Tibial artery (tissue), 4 donors: ENCODE results near the gene ARHGAP23.

ENCODE experiments used
- DNase-seq, 2 donors: peaks; one replicate each; pipeline ENCODE4 v3.0.0-alpha.2; 2019
- H3K27ac ChIP-seq, 2 donors: fragments of 200-600 bp; sonication (generic) in 1 of 2; 1 replicate in 1 of 2; 2 replicates in 1 of 2; pipeline ENCODE4 v1.5.1; 2018 to 2019; ENCODE audit warnings: mild to moderate bottlenecking in 1 of 2
- H3K27me3 ChIP-seq, 2 donors: fragments of 200-600 bp; sonication (generic) in 1 of 2; one replicate each; pipeline versions ENCODE4 v1.5.1 to v1.6.0; 2016 to 2019
- H3K36me3 ChIP-seq, 3 donors: fragments of 200-600 bp; sonication (generic) in 2 of 3; one replicate each; pipeline ENCODE4 v1.5.1; 2016 to 2019; ENCODE audit warnings: mild to moderate bottlenecking in 2 of 3
- H3K4me1 ChIP-seq, 4 donors: fragments of 200-600 bp; sonication (generic) in 2 of 4; 1 replicate in 3 of 4; 2 replicates in 1 of 4; pipeline ENCODE4 v1.5.1; 2016 to 2019
- H3K4me3 ChIP-seq, 2 donors: fragments of 200-600 bp; sonication (generic) in 1 of 2; 1 replicate in 1 of 2; 2 replicates in 1 of 2; pipeline ENCODE4 v1.5.1; 2018 to 2019; ENCODE audit warnings: mild to moderate bottlenecking in 2 of 2
- H3K9me3 ChIP-seq, 3 donors: fragments of 200-600 bp; sonication (generic) in 1 of 3; one replicate each; pipeline ENCODE4 v1.5.1; 2016 to 2019
- intact Hi-C: fragments of 100-400 bp; cut with DNase I; formaldehyde crosslinking; loops from one replicate; pipeline ENCODE4 v1.15.0; 2023; ENCODE audit warnings: low total_unique reads
- TF ChIP-seq, protein P1 (sequence below), 2 experiments: fragments of 200-600 bp in 1 of 2; fragments of 450-650 bp in 1 of 2; IDR thresholded peaks; one replicate each; pipeline ENCODE4 v1.5.1; 2017 to 2019; ENCODE audit warnings: antibody characterized with exemption in 2 of 2, mild to moderate bottlenecking in 1 of 2, moderate library complexity in 1 of 2

The ARHGAP23 gene, protein sequence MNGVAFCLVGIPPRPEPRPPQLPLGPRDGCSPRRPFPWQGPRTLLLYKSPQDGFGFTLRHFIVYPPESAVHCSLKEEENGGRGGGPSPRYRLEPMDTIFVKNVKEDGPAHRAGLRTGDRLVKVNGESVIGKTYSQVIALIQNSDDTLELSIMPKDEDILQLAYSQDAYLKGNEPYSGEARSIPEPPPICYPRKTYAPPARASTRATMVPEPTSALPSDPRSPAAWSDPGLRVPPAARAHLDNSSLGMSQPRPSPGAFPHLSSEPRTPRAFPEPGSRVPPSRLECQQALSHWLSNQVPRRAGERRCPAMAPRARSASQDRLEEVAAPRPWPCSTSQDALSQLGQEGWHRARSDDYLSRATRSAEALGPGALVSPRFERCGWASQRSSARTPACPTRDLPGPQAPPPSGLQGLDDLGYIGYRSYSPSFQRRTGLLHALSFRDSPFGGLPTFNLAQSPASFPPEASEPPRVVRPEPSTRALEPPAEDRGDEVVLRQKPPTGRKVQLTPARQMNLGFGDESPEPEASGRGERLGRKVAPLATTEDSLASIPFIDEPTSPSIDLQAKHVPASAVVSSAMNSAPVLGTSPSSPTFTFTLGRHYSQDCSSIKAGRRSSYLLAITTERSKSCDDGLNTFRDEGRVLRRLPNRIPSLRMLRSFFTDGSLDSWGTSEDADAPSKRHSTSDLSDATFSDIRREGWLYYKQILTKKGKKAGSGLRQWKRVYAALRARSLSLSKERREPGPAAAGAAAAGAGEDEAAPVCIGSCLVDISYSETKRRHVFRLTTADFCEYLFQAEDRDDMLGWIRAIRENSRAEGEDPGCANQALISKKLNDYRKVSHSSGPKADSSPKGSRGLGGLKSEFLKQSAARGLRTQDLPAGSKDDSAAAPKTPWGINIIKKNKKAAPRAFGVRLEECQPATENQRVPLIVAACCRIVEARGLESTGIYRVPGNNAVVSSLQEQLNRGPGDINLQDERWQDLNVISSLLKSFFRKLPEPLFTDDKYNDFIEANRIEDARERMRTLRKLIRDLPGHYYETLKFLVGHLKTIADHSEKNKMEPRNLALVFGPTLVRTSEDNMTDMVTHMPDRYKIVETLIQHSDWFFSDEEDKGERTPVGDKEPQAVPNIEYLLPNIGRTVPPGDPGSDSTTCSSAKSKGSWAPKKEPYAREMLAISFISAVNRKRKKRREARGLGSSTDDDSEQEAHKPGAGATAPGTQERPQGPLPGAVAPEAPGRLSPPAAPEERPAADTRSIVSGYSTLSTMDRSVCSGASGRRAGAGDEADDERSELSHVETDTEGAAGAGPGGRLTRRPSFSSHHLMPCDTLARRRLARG (N-terminal part only)

DNA sequence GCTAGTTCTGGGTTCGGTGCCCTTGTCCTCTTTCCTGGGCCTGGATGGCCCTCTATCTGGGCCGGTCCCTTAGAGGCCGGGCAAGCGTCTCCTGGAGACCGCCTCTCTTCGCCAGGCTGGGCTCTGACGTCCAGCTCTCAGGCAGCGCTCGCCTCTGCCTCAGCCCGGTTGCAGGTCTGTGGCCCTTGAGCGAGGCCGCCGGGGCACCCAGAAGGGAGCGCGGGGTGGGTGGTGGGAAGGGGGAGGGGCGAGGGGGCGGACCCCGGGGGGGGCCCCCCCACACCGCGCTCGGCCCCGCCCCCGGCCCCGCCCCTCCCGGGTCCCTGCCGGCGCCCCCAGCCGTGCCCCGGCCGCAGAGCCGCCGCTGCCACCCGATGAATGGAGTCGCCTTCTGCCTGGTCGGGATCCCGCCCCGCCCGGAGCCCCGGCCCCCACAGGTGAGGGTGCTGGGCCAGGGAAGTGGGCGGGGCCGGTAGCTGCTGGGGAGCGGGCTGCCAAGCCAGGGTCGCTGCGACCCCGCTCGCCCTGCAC is at the start of gene ARHGAP23:
Gene ARHGAP23 (plus strand): TSS at position 353 of the 531 bp plus-strand sequence. CDS start 22 bp downstream, at position 375.
- H3K36me3 ChIP-seq, result no peaks in the 10 kb centered on the region
- peak; percentile 57 to 88 for DNase-seq
- TF ChIP-seq, protein P1, sequence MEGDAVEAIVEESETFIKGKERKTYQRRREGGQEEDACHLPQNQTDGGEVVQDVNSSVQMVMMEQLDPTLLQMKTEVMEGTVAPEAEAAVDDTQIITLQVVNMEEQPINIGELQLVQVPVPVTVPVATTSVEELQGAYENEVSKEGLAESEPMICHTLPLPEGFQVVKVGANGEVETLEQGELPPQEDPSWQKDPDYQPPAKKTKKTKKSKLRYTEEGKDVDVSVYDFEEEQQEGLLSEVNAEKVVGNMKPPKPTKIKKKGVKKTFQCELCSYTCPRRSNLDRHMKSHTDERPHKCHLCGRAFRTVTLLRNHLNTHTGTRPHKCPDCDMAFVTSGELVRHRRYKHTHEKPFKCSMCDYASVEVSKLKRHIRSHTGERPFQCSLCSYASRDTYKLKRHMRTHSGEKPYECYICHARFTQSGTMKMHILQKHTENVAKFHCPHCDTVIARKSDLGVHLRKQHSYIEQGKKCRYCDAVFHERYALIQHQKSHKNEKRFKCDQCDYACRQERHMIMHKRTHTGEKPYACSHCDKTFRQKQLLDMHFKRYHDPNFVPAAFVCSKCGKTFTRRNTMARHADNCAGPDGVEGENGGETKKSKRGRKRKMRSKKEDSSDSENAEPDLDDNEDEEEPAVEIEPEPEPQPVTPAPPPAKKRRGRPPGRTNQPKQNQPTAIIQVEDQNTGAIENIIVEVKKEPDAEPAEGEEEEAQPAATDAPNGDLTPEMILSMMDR (IDR thresholded peaks at IDR 0.05), result no peak
- no peaks in the 10 kb centered on the region for H3K27me3 ChIP-seq
- intact Hi-C loops, result no loop called here
- no peaks in the 10 kb centered on the region for H3K9me3 ChIP-seq
- H3K4me1 ChIP-seq, result peaks cover 0 to 59% (median 43%) of the 10 kb centered on the region in 4 donors
- peak within 1 kb of the TSS; percentile 83 to 91 for H3K27ac ChIP-seq
- H3K4me3 ChIP-seq, result peak within 1 kb of the TSS; percentile 63 to 76

DNA sequence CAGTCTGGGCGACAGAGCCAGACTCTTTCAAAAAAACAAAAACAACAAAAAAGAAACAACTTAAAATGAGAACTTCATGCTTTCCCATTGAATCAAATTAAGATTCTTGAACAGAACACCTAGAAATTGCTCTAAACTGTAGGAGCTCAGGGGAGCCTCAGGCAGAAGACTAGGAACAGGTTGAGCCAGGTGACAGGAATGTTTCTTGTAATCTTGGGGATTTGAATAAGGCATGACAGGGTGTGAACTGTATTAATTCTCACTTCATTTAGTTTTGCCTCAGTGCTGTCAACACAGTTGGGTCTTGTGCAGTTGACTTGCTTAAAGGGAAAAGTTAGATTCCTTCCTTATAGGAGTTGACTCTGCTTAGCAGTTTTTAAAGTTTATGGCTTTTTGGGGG is 48.8 kb upstream of the ARHGAP23 start:
- Histone ChIP-seq H3K27ac (no peak overlapping the region), H3K36me3 (peaks cover 20 to 85% (median 32%) of the 10 kb centered on the region in 3 donors), H3K27me3 (no peaks in the 10 kb centered on the region), H3K4me3 (no peak overlapping the region), H3K4me1 (no peaks in the 10 kb centered on the region), H3K9me3 (no peaks in the 10 kb centered on the region)
- intact Hi-C loops, result no loop called here
- TF ChIP-seq, protein P1 (IDR thresholded peaks at IDR 0.05), result no peak
- no peak for DNase-seq

DNA sequence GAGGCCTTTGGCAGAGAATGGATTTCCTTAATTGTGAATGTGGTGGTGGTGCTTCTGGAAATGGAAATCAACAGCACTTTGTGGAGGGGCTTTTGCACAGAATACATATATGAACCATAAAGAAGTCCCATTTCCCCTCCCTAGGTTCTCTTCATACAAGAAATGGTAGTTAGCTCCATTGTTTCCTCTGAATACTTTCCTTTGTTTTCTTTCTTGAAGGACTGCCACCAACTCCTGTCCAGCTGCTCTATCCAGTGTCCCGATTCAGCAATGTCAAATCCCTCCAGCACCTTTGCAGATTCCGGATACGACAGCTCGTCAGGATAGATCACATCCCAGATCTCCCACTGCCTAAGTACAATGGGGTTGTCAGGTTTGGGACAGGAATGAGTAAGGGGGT is 33.2 kb upstream of the ARHGAP23 start:
- H3K36me3 ChIP-seq, result peaks cover 50 to 65% (median 52%) of the 10 kb centered on the region in 3 donors
- intact Hi-C loops, result no loop called here

DNA sequence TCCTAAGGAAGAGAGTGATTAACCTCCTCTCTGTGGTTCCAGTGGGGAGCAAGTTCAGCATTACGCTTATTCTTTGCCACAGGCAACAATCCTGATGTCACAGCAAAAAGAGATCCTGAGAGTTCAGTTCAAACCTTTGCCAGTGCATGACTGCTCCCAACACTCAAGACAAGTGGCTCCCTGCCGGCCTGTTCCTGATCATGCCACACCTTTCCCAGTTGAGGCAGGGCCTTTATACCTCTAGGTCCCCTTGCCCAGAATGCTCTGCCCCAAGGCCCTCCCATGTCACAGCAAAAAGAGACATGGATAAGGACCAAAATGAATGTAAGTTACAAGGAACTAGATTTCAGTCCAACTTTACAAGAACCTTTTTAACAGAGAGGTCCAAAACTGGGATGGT is 31.0 kb upstream of the ARHGAP23 start:
- H3K27me3 ChIP-seq, result no peaks in the 10 kb centered on the region
- TF ChIP-seq, protein P1 (IDR thresholded peaks at IDR 0.05), result no peak
- no peaks in the 10 kb centered on the region for H3K4me1 ChIP-seq
- H3K36me3 ChIP-seq, result peaks cover 65 to 86% (median 73%) of the 10 kb centered on the region in 3 donors
- no peaks in the 10 kb centered on the region for H3K9me3 ChIP-seq
- H3K4me3 ChIP-seq, result no peak overlapping the region
- no peak for DNase-seq
- intact Hi-C loops, result no loop called here
- H3K27ac ChIP-seq, result no peak overlapping the region

More for the DNA sequence above, 33.2 kb upstream of the ARHGAP23 start:
- no peaks in the 10 kb centered on the region for H3K4me1 ChIP-seq
- no peak for DNase-seq
- no peak overlapping the region for H3K4me3 ChIP-seq
- no peaks in the 10 kb centered on the region for H3K27me3 ChIP-seq
- no peaks in the 10 kb centered on the region for H3K9me3 ChIP-seq
- H3K27ac ChIP-seq, result no peak overlapping the region
- TF ChIP-seq, protein P1 (IDR thresholded peaks at IDR 0.05), result no peak

DNA sequence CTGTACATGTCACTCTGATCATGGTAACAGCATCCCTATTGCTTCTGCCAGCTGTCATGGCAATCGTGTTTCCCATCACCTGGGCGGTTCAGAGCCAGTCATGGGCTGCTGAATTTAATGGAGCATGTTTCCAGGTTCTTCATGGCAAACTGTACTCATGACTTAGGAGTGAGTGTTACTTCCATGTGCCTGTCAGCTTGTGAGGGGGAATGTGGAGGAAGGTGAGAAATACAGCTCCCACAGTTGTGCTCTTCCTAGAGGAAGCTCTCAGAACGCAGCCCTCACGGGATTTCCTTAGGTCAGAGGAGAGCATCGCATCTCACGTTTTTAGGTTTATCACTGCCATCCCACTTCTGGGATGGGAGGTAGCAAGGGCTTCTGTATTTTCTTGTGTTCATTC is 28.0 kb upstream of the ARHGAP23 start:
- Histone ChIP-seq H3K4me3 (no peak overlapping the region), H3K9me3 (no peaks in the 10 kb centered on the region), H3K36me3 (peaks cover 59 to 82% (median 69%) of the 10 kb centered on the region in 3 donors), H3K27ac (no peak overlapping the region), H3K4me1 (no peaks in the 10 kb centered on the region), H3K27me3 (no peaks in the 10 kb centered on the region)
- TF ChIP-seq, protein P1 (IDR thresholded peaks at IDR 0.05), result no peak
- no peak for DNase-seq
- intact Hi-C loops, result no loop called here
